AG04450 (cell line): ENCODE measurements around the gene FXYD3. TPM values are rescaled to one million over a fixed set of nuclear protein-coding genes. Genes with fewer than 3 reads are reported as not detected.

Experiments
- CTCF ChIA-PET: fragments of 300-600, 350-600 bp; formaldehyde crosslinking; extraction: SDS; loops from one replicate; lab custom pipeline; 2022; ENCODE audit warnings: antibody characterized with exemption, inconsistent platforms; lab: Charles Lee
- POLR2A ChIA-PET: fragments of 350-600 bp; formaldehyde crosslinking; extraction: SDS; loops from one replicate; lab custom pipeline; 2021; ENCODE audit warnings: antibody characterized with exemption, inconsistent platforms; lab: Yijun Ruan, JAX
- DNase-seq: peaks from one replicate; pipeline ENCODE4 v3.0.0-alpha.2; 2011; ENCODE audit warnings: low read depth, low spot score
- H3K27ac ChIP-seq: one replicate; pipeline ENCODE4 v1.5.1; 2012; ENCODE audit warnings: low read depth, low read length, control low read depth
- H3K27me3 ChIP-seq: one replicate; pipeline ENCODE4 v1.6.0; 2012; ENCODE audit warnings: low read length; ENCODE audit not compliant: control insufficient read depth, insufficient read depth
- H3K4me3 ChIP-seq: 2 replicates; pipeline ENCODE4 v1.5.1; 2011; ENCODE audit warnings: mild to moderate bottlenecking, low read depth, low read length, control low read depth
- H3K9me3 ChIP-seq: 2 replicates; pipeline ENCODE4 v1.5.1; 2012; ENCODE audit warnings: low read length; ENCODE audit not compliant: control insufficient read depth, insufficient read depth
- CTCF ChIP-seq: IDR thresholded peaks from 2 replicates; pipeline ENCODE4 v1.5.1; 2011; ENCODE audit warnings: low read depth, low read length, control low read depth, inconsistent platforms
- polyA plus RNA-seq: library from polyadenylated mRNA; depleted of rRNA; stranded (reverse); fragments of >200 nt; gene quantifications from 2 replicates; pipeline ENCODE4 v1.2.3, GENCODE V29; 2011

The FXYD3 gene
- polyA plus RNA-seq, 1 experiment = not detected

DNA sequence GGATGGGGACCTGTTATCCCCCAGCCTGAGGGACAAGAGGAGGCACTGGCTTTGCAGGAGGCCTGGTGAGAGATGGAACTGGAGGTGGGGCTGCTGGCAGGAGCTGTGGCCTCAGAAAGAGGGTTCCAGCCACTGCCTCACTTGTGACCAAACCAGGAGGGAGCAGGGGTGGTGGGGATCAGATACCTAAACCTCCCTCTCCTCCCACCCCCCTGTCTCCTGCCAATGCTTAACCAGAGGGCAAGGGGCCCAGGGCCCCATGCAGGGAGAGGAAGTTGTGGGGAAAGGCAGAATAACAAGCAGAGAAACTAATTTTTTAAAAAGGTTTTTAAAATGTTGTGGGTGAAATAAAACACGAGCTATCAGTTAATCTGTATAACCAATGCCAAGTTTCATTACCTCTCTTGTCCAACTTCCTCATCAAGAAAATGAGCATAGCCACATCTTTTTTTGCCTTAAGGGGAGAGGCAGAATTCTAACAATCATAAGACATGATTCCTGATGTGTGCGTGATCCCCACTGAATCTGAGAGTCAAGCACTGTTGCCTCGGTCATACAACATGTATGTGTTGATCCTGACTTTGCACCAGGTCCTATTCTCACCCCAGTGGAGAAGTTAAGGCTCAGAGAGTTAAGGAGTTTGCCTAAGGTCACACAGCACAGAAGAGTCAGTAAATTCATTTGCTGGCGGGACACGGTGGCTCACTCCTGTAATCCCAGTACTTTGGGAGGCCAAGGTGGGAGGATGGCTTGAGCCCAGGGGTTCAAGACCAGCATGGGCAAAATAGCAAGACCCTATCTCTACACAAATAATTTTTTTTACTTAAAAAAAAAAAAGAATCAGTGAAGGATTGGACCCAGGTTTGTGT lies 51.9 kb downstream of the FXYD3 start:
- Histone ChIP-seq H3K27ac (no peak overlapping the region), H3K4me3 (no peak overlapping the region), H3K27me3 (no peaks in the 10 kb centered on the region), H3K9me3 (peaks cover 33% of the 10 kb centered on the region)
- ChIA-PET POLR2A (no interaction called here), CTCF (no interaction called here)
- no peak for TF ChIP-seq CTCF
- DNase-seq = no peak

DNA sequence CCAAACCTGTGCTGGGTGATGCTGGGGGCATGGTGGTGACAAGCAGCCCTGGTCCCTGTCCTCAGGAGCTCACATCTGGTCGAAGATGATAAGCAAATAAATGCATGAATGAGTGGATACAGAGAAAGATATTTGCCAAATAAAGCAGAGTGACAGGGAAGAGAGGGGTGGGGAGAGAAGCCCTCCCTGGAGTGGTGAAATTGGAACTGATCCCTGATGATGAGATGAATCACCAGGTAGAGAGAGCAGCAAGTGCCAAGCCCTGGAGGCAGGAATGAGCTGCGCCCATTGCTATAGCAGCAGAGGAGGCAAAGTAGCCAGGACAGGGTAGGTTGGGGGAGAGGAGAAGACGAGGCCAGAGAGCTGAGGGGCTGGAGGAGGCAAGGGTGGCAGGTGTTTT lies 52.6 kb downstream of the FXYD3 start:
- ChIA-PET CTCF (no interaction called here), POLR2A (no interaction called here)

DNA sequence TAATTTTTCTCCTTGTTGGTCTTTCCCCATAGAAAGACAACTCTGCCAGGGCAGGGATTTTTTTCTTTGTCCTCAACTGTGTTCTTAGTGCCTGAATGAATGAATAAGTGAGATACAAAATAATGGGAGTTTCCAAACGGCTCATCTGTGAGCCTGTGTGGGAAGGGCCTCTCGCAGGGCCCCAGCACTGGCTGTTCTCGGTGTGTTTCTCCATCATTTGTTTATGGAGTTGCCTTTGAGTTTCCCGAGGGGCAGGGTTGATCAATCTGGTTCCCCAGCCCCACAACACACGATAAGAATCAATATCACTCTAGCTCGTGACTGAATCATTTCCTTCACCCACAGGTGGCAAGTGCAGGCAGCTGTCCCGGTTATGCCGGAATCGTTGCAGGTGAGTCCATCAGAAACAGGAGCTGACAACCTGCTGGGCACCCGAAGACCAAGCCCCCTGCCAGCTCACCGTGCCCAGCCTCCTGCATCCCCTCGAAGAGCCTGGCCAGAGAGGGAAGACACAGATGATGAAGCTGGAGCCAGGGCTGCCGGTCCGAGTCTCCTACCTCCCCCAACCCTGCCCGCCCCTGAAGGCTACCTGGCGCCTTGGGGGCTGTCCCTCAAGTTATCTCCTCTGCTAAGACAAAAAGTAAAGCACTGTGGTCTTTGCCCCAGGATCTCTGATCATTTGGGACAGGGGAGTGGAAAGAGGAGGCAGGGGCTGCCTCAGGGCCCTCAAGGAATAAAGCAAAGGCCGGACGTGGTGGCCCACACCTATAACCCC lies 53.8 kb downstream of the FXYD3 start:
- TF ChIP-seq CTCF = no peak
- Histone ChIP-seq H3K9me3 (peaks cover 14% of the 10 kb centered on the region), H3K27me3 (no peaks in the 10 kb centered on the region), H3K27ac (no peak overlapping the region), H3K4me3 (no peak overlapping the region)
- ChIA-PET CTCF (interaction anchor here (1.5 kb wide), 1 partner anchor 28 kb away, joined by 5 read pairs; no protein-coding TSS in a partner anchor), POLR2A (no interaction called here)
- DNase-seq = no peak

More for the DNA sequence above, 52.6 kb downstream of the FXYD3 start:
- no peak overlapping the region for H3K4me3 ChIP-seq
- no peaks in the 10 kb centered on the region for H3K27me3 ChIP-seq
- peaks cover 26% of the 10 kb centered on the region for H3K9me3 ChIP-seq
- TF ChIP-seq CTCF = no peak
- H3K27ac ChIP-seq = no peak overlapping the region
- no peak for DNase-seq

GRCh38 chr19:35170359-35171061 lies 54.9 kb downstream of the FXYD3 start:
- Histone ChIP-seq H3K9me3 (peaks cover 13% of the 10 kb centered on the region), H3K27me3 (no peaks in the 10 kb centered on the region), H3K27ac (no peak overlapping the region), H3K4me3 (no peak overlapping the region)
- POLR2A ChIA-PET = no interaction called here
- CTCF ChIA-PET = interaction anchor here (1.5 kb wide), 1 partner anchor 29 kb away, joined by 5 read pairs; no protein-coding TSS in a partner anchor
- no peak for DNase-seq
- no peak for TF ChIP-seq CTCF
